HUES64 (cell line): ENCODE measurements around the gene LGALS9.

Source experiments
- H3K27ac ChIP-seq: 2 replicates; pipeline ENCODE4 v1.7.0; 2013; ENCODE audit warnings: low read depth, low read length, inconsistent platforms
- H3K27me3 ChIP-seq: 2 replicates; pipeline ENCODE4 v1.6.1; 2013; ENCODE audit warnings: mild to moderate bottlenecking, low read length; ENCODE audit not compliant: insufficient read depth
- H3K36me3 ChIP-seq: 2 replicates; pipeline ENCODE4 v1.6.1; 2013; ENCODE audit warnings: mild to moderate bottlenecking, low read length; ENCODE audit not compliant: insufficient read depth
- H3K4me1 ChIP-seq: 2 replicates; pipeline ENCODE4 v1.6.1; 2013; ENCODE audit warnings: mild to moderate bottlenecking, low read length, moderate library complexity; ENCODE audit not compliant: insufficient read depth
- H3K4me3 ChIP-seq: 2 replicates; pipeline ENCODE4 v1.5.1; 2013; ENCODE audit warnings: mild to moderate bottlenecking, low read length, moderate library complexity
- H3K9ac ChIP-seq: 2 replicates; pipeline ENCODE4 v1.6.1; 2013; ENCODE audit warnings: mild to moderate bottlenecking, low read depth, low read length
- H3K9me3 ChIP-seq: 2 replicates; pipeline ENCODE4 v1.6.1; 2013; ENCODE audit warnings: low read depth, low read length; ENCODE audit not compliant: insufficient read depth
- WGBS: fragments of 150-250, 120-280 bp; methylation state at CpG from one replicate; pipeline ENCODE4 v1.1.7; 2013; ENCODE audit warnings: missing lambda C conversion rate; 5-methylcytosine and 5-hydroxymethylcytosine counted together

The LGALS9 gene

GRCh38 chr17:27603880-27604794 is 26.9 kb upstream of the LGALS9 start:
- no peak overlapping the region for H3K27ac ChIP-seq
- no peak overlapping the region for H3K9ac ChIP-seq
- 97% methylated on average over 22 of the region's 22 CpGs for WGBS

GRCh38 chr17:27605409-27605808 is 25.6 kb upstream of the LGALS9 start:
- whole genome bisulfite sequencing = 94% methylated on average over 25 of the region's 25 CpGs
- Histone ChIP-seq H3K36me3 (peaks cover 62% of the 10 kb centered on the region), H3K27me3 (no peaks in the 10 kb centered on the region), H3K4me3 (no peak overlapping the region), H3K9ac (no peak overlapping the region), H3K9me3 (no peaks in the 10 kb centered on the region), H3K27ac (no peak overlapping the region), H3K4me1 (no peaks in the 10 kb centered on the region)

More at GRCh38 chr17:27603880-27604794, 26.9 kb upstream of the LGALS9 start:
- Histone ChIP-seq H3K36me3 (peaks cover 53% of the 10 kb centered on the region), H3K9me3 (no peaks in the 10 kb centered on the region), H3K4me3 (no peak overlapping the region), H3K27me3 (no peaks in the 10 kb centered on the region), H3K4me1 (no peaks in the 10 kb centered on the region)

- Histone ChIP-seq H3K9me3 (no peaks in the 10 kb centered on the region), H3K4me1 (no peaks in the 10 kb centered on the region), H3K27me3 (no peaks in the 10 kb centered on the region), H3K36me3 (peaks cover 81% of the 10 kb centered on the region), H3K9ac (no peak overlapping the region), H3K4me3 (no peak overlapping the region), H3K27ac (no peak overlapping the region)
- WGBS = 92% methylated on average over 16 of the region's 16 CpGs
Observed at GRCh38 chr17:27607521-27608091, 23.4 kb upstream of the LGALS9 start.

GRCh38 chr17:27608328-27609230 is 22.4 kb upstream of the LGALS9 start:
- H3K36me3 ChIP-seq = peaks cover 91% of the 10 kb centered on the region
- no peaks in the 10 kb centered on the region for H3K9me3 ChIP-seq
- H3K4me1 ChIP-seq = no peaks in the 10 kb centered on the region
- WGBS = 90% methylated on average over 11 of the region's 11 CpGs
- H3K27me3 ChIP-seq = no peaks in the 10 kb centered on the region
- H3K4me3 ChIP-seq = no peak overlapping the region
- no peak overlapping the region for H3K9ac ChIP-seq
- H3K27ac ChIP-seq = no peak overlapping the region

GRCh38 chr17:27609611-27610303 is 21.2 kb upstream of the LGALS9 start:
- Histone ChIP-seq H3K9me3 (no peaks in the 10 kb centered on the region), H3K36me3 (peaks cover 91% of the 10 kb centered on the region), H3K9ac (no peak overlapping the region), H3K27me3 (no peaks in the 10 kb centered on the region), H3K4me1 (no peaks in the 10 kb centered on the region), H3K4me3 (no peak overlapping the region), H3K27ac (no peak overlapping the region)
- WGBS = 92% methylated on average over 11 of the region's 11 CpGs

- 94% methylated on average over 3 of the region's 4 CpGs for WGBS
- peaks cover 91% of the 10 kb centered on the region for H3K36me3 ChIP-seq
- H3K9ac ChIP-seq = no peak overlapping the region
- H3K4me3 ChIP-seq = no peak overlapping the region
- H3K4me1 ChIP-seq = no peaks in the 10 kb centered on the region
- H3K27ac ChIP-seq = no peak overlapping the region
- H3K27me3 ChIP-seq = no peaks in the 10 kb centered on the region
- no peaks in the 10 kb centered on the region for H3K9me3 ChIP-seq
Observed at GRCh38 chr17:27610304-27610677, 20.7 kb upstream of the LGALS9 start.

- Histone ChIP-seq H3K36me3 (peaks cover 92% of the 10 kb centered on the region), H3K9ac (no peak overlapping the region), H3K27ac (no peak overlapping the region), H3K27me3 (no peaks in the 10 kb centered on the region), H3K9me3 (no peaks in the 10 kb centered on the region), H3K4me3 (no peak overlapping the region), H3K4me1 (no peaks in the 10 kb centered on the region)
- WGBS = 93% methylated on average over 3 of the region's 3 CpGs
Observed at GRCh38 chr17:27612160-27612770, 18.7 kb upstream of the LGALS9 start.

GRCh38 chr17:27613433-27613832 is 17.6 kb upstream of the LGALS9 start:
- 85% methylated on average over 3 of the region's 3 CpGs for WGBS
- Histone ChIP-seq H3K27ac (no peak overlapping the region), H3K9ac (no peak overlapping the region), H3K9me3 (no peaks in the 10 kb centered on the region), H3K36me3 (peaks cover 92% of the 10 kb centered on the region), H3K27me3 (no peaks in the 10 kb centered on the region), H3K4me1 (no peaks in the 10 kb centered on the region), H3K4me3 (no peak overlapping the region)

GRCh38 chr17:27615121-27615520 is 15.9 kb upstream of the LGALS9 start:
- H3K4me1 ChIP-seq = no peaks in the 10 kb centered on the region
- no peaks in the 10 kb centered on the region for H3K27me3 ChIP-seq
- no peak overlapping the region for H3K9ac ChIP-seq
- WGBS = 95% methylated on average over 1 of the region's 1 CpG
- H3K9me3 ChIP-seq = no peaks in the 10 kb centered on the region
- H3K4me3 ChIP-seq = no peak overlapping the region
- H3K36me3 ChIP-seq = peaks cover 85% of the 10 kb centered on the region
- H3K27ac ChIP-seq = no peak overlapping the region

GRCh38 chr17:27616414-27616813 is 14.6 kb upstream of the LGALS9 start:
- Histone ChIP-seq H3K4me1 (no peaks in the 10 kb centered on the region), H3K36me3 (peaks cover 85% of the 10 kb centered on the region), H3K27ac (no peak overlapping the region), H3K9me3 (no peaks in the 10 kb centered on the region), H3K27me3 (no peaks in the 10 kb centered on the region), H3K9ac (no peak overlapping the region), H3K4me3 (no peak overlapping the region)
- 87% methylated on average over 4 of the region's 4 CpGs for WGBS
